ENCODE data around the gene ACAP2.

Gene ACAP2

GRCh38 chr3:195397524-195397923 lies 45.3 kb downstream of the ACAP2 start:
- Histone ChIP-seq H3K4me3 (ENCODE audit: insufficient read depth, low read depth, low read length, poor library complexity, severe bottlenecking) (no peak overlapping the region), H3K27ac (ENCODE audit: insufficient read depth, low read length, poor library complexity, severe bottlenecking) (no peak overlapping the region), H3K4me1 (ENCODE audit: control insufficient read depth, insufficient read depth, low read length, poor library complexity, severe bottlenecking) (no peaks in the 10 kb centered on the region)

GRCh38 chr3:195395208-195395816 lies 47.5 kb downstream of the ACAP2 start:
- Histone ChIP-seq H3K27ac (ENCODE audit: insufficient read depth, low read length, poor library complexity, severe bottlenecking) (no peak overlapping the region), H3K4me1 (ENCODE audit: control insufficient read depth, insufficient read depth, low read length, poor library complexity, severe bottlenecking) (no peaks in the 10 kb centered on the region), H3K36me3 (ENCODE audit: control insufficient read depth, insufficient read depth, low read length) (no peaks in the 10 kb centered on the region), H3K9me3 (ENCODE audit: control insufficient read depth, low read length) (no peaks in the 10 kb centered on the region), H3K4me3 (ENCODE audit: insufficient read depth, low read depth, low read length, poor library complexity, severe bottlenecking) (no peak overlapping the region), H3K27me3 (replicated peaks; ENCODE audit: control insufficient read depth, insufficient read depth, low read length, poor library complexity, severe bottlenecking) (no peaks in the 10 kb centered on the region)
- DNase-seq: no peak

More at GRCh38 chr3:195397524-195397923, 45.3 kb downstream of the ACAP2 start:
- Histone ChIP-seq H3K36me3 (ENCODE audit: control insufficient read depth, insufficient read depth, low read length) (no peaks in the 10 kb centered on the region), H3K9me3 (ENCODE audit: control insufficient read depth, low read length) (no peaks in the 10 kb centered on the region), H3K27me3 (replicated peaks; ENCODE audit: control insufficient read depth, insufficient read depth, low read length, poor library complexity, severe bottlenecking) (no peaks in the 10 kb centered on the region)
- DNase-seq: no peak

DNA sequence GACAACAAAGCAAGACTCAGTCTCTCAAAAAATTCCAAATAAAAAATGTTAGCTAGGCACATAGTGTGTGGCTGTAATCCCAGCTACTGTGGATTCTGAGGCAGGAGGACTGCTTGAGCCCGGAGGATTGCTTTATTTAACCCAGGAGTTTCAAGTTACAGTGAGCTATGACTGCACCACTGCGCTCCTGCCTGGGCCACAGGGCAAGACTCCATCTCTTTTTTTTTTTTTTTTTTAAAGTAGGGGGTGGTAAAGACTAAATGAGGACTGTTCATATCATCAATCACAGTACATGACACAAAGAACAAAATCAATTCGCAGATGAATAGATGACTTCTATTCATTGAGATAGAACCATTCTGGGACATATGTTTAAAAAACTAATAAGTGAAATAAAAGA lies 48.1 kb downstream of the ACAP2 start:
- H3K27ac ChIP-seq (ENCODE audit: insufficient read depth, low read length, poor library complexity, severe bottlenecking): no peak overlapping the region
- no peak overlapping the region for H3K4me3 ChIP-seq (ENCODE audit: insufficient read depth, low read depth, low read length, poor library complexity, severe bottlenecking)
- no peaks in the 10 kb centered on the region for H3K9me3 ChIP-seq (ENCODE audit: control insufficient read depth, low read length)
- peaks cover 5% of the 10 kb centered on the region for H3K36me3 ChIP-seq (ENCODE audit: control insufficient read depth, insufficient read depth, low read length)
- no peaks in the 10 kb centered on the region for H3K4me1 ChIP-seq (ENCODE audit: control insufficient read depth, insufficient read depth, low read length, poor library complexity, severe bottlenecking)
- DNase-seq: no peak
- no peaks in the 10 kb centered on the region for H3K27me3 ChIP-seq (replicated peaks; ENCODE audit: control insufficient read depth, insufficient read depth, low read length, poor library complexity, severe bottlenecking)

GRCh38 chr3:195394024-195394423 lies 48.8 kb downstream of the ACAP2 start:
- no peak for DNase-seq
- Histone ChIP-seq H3K9me3 (ENCODE audit: control insufficient read depth, low read length) (no peaks in the 10 kb centered on the region), H3K27ac (ENCODE audit: insufficient read depth, low read length, poor library complexity, severe bottlenecking) (no peak overlapping the region)

GRCh38 chr3:195388380-195388779 lies 54.4 kb downstream of the ACAP2 start:
- Histone ChIP-seq H3K27me3 (replicated peaks; ENCODE audit: control insufficient read depth, insufficient read depth, low read length, poor library complexity, severe bottlenecking) (no peaks in the 10 kb centered on the region), H3K9me3 (ENCODE audit: control insufficient read depth, low read length) (no peaks in the 10 kb centered on the region), H3K4me3 (ENCODE audit: insufficient read depth, low read depth, low read length, poor library complexity, severe bottlenecking) (no peak overlapping the region), H3K4me1 (ENCODE audit: control insufficient read depth, insufficient read depth, low read length, poor library complexity, severe bottlenecking) (no peaks in the 10 kb centered on the region), H3K27ac (ENCODE audit: insufficient read depth, low read length, poor library complexity, severe bottlenecking) (no peak overlapping the region), H3K36me3 (ENCODE audit: control insufficient read depth, insufficient read depth, low read length) (peaks cover 6% of the 10 kb centered on the region)
- DNase-seq: no peak

More at GRCh38 chr3:195394024-195394423, 48.8 kb downstream of the ACAP2 start:
- H3K27me3 ChIP-seq (replicated peaks; ENCODE audit: control insufficient read depth, insufficient read depth, low read length, poor library complexity, severe bottlenecking): no peaks in the 10 kb centered on the region
- no peak overlapping the region for H3K4me3 ChIP-seq (ENCODE audit: insufficient read depth, low read depth, low read length, poor library complexity, severe bottlenecking)
- H3K36me3 ChIP-seq (ENCODE audit: control insufficient read depth, insufficient read depth, low read length): peaks cover 6% of the 10 kb centered on the region
- H3K4me1 ChIP-seq (ENCODE audit: control insufficient read depth, insufficient read depth, low read length, poor library complexity, severe bottlenecking): no peaks in the 10 kb centered on the region

DNA sequence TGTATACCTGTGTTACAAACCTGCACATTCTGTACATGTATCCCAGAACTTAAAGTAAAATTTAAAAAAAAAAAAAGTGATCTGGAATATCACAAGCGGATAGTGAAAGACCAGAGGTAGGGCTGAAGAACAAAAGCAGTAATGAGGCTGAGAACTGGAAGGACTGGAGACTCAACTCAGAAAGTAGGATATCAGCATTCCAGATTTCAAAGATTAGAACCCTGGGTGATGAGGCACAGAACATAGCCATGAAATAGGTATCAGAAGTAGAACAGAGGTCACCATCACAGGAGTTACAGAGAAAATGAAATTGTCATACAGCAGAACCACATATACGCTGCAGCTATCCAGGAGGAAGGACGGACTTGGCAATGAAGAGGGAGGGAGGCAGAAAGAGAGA lies 56.1 kb downstream of the ACAP2 start:
- DNase-seq: no peak
- H3K27ac ChIP-seq (ENCODE audit: insufficient read depth, low read length, poor library complexity, severe bottlenecking): no peak overlapping the region
- H3K4me1 ChIP-seq (ENCODE audit: control insufficient read depth, insufficient read depth, low read length, poor library complexity, severe bottlenecking): no peaks in the 10 kb centered on the region
- H3K36me3 ChIP-seq (ENCODE audit: control insufficient read depth, insufficient read depth, low read length): peaks cover 8% of the 10 kb centered on the region
- H3K9me3 ChIP-seq (ENCODE audit: control insufficient read depth, low read length): no peaks in the 10 kb centered on the region
- H3K4me3 ChIP-seq (ENCODE audit: insufficient read depth, low read depth, low read length, poor library complexity, severe bottlenecking): no peak overlapping the region
- H3K27me3 ChIP-seq (replicated peaks; ENCODE audit: control insufficient read depth, insufficient read depth, low read length, poor library complexity, severe bottlenecking): no peaks in the 10 kb centered on the region

- no peak for DNase-seq
- Histone ChIP-seq H3K9me3 (ENCODE audit: control insufficient read depth, low read length) (no peaks in the 10 kb centered on the region), H3K27ac (ENCODE audit: insufficient read depth, low read length, poor library complexity, severe bottlenecking) (no peak overlapping the region), H3K4me1 (ENCODE audit: control insufficient read depth, insufficient read depth, low read length, poor library complexity, severe bottlenecking) (no peaks in the 10 kb centered on the region), H3K36me3 (ENCODE audit: control insufficient read depth, insufficient read depth, low read length) (peaks cover 16% of the 10 kb centered on the region), H3K4me3 (ENCODE audit: insufficient read depth, low read depth, low read length, poor library complexity, severe bottlenecking) (no peak overlapping the region), H3K27me3 (replicated peaks; ENCODE audit: control insufficient read depth, insufficient read depth, low read length, poor library complexity, severe bottlenecking) (no peaks in the 10 kb centered on the region)
These were observed 57.3 kb downstream of the ACAP2 start for GRCh38 chr3:195385526-195385925.

DNA sequence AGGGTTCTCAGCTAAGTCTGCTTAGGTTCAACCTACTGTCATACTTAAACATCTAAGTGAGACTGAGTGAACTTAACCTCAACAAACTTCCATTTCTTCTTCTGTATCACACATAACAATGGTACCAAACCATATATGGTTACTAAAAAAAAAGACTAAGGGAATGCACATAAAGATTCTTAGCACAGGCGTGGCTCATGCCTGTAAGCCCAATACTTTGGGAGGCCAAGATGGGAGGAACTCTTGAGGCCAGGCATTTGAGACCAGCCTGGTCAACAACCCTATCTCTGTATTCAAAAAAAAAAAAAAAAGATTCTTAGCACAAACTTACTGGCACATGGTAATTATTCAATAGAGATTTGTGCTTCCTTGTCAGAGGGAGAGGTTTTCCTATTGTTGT lies 57.9 kb downstream of the ACAP2 start:
- peaks cover 13% of the 10 kb centered on the region for H3K36me3 ChIP-seq (ENCODE audit: control insufficient read depth, insufficient read depth, low read length)
- H3K4me1 ChIP-seq (ENCODE audit: control insufficient read depth, insufficient read depth, low read length, poor library complexity, severe bottlenecking): no peaks in the 10 kb centered on the region
- H3K27ac ChIP-seq (ENCODE audit: insufficient read depth, low read length, poor library complexity, severe bottlenecking): no peak overlapping the region
- no peak for DNase-seq
- no peak overlapping the region for H3K4me3 ChIP-seq (ENCODE audit: insufficient read depth, low read depth, low read length, poor library complexity, severe bottlenecking)
- no peaks in the 10 kb centered on the region for H3K9me3 ChIP-seq (ENCODE audit: control insufficient read depth, low read length)
- H3K27me3 ChIP-seq (replicated peaks; ENCODE audit: control insufficient read depth, insufficient read depth, low read length, poor library complexity, severe bottlenecking): no peaks in the 10 kb centered on the region

GRCh38 chr3:195372220-195372619 lies 70.6 kb downstream of the ACAP2 start:
- DNase-seq: no peak
- Histone ChIP-seq H3K27me3 (replicated peaks; ENCODE audit: control insufficient read depth, insufficient read depth, low read length, poor library complexity, severe bottlenecking) (no peaks in the 10 kb centered on the region), H3K4me3 (ENCODE audit: insufficient read depth, low read depth, low read length, poor library complexity, severe bottlenecking) (no peak overlapping the region), H3K27ac (ENCODE audit: insufficient read depth, low read length, poor library complexity, severe bottlenecking) (no peak overlapping the region), H3K4me1 (ENCODE audit: control insufficient read depth, insufficient read depth, low read length, poor library complexity, severe bottlenecking) (no peaks in the 10 kb centered on the region), H3K9me3 (ENCODE audit: control insufficient read depth, low read length) (no peaks in the 10 kb centered on the region), H3K36me3 (ENCODE audit: control insufficient read depth, insufficient read depth, low read length) (peaks cover 12% of the 10 kb centered on the region)

GRCh38 chr3:195366200-195366925 lies 76.5 kb downstream of the ACAP2 start:
- no peak for DNase-seq
- Histone ChIP-seq H3K9me3 (ENCODE audit: control insufficient read depth, low read length) (no peaks in the 10 kb centered on the region), H3K4me1 (ENCODE audit: control insufficient read depth, insufficient read depth, low read length, poor library complexity, severe bottlenecking) (no peaks in the 10 kb centered on the region), H3K27ac (ENCODE audit: insufficient read depth, low read length, poor library complexity, severe bottlenecking) (no peak overlapping the region), H3K27me3 (replicated peaks; ENCODE audit: control insufficient read depth, insufficient read depth, low read length, poor library complexity, severe bottlenecking) (no peaks in the 10 kb centered on the region), H3K4me3 (ENCODE audit: insufficient read depth, low read depth, low read length, poor library complexity, severe bottlenecking) (no peak overlapping the region), H3K36me3 (ENCODE audit: control insufficient read depth, insufficient read depth, low read length) (peaks cover under 1% of the 10 kb centered on the region)

Measured in effector memory CD4-positive, alpha-beta T cell (primary cell).